GM19035 (cell line): ENCODE measurements around the gene DEPP1.

ENCODE experiments used
- ATAC-seq: cut with Tn5 transposase; IDR thresholded peaks from one replicate; pipeline ENCODE4 v1.9.1; 2021; ENCODE audit not compliant: unreplicated experiment

DEPP1 gene

GRCh38 chr10:44955413-44956070 is 23.1 kb downstream of the DEPP1 start:
- no peak for ATAC-seq

DNA sequence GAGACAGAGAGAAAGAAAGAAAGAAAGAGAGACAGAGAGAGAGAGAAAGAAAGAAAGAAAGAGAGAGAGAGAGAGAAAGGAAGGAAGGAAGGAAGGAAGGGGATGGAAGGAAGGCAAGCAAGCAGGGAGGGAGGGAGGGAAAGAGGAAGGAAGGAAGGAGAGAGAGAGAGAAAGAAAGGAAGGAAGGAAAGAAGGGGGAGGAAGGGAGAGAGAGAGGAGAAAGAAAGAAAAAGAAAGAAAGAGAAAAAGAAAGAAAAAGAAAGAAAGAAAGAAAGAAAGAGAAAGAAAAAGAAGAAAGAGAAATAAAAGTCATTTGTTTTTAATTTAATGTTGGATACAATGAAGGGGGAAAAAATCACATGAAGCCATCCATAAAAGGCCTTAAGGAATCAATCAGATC is 23.6 kb downstream of the DEPP1 start:
- no peak for ATAC-seq

GRCh38 chr10:44954042-44954441 is 24.6 kb downstream of the DEPP1 start:
- no peak for ATAC-seq

- ATAC-seq, result no peak
These were observed 25.8 kb downstream of the DEPP1 start for GRCh38 chr10:44952779-44953231.

DNA sequence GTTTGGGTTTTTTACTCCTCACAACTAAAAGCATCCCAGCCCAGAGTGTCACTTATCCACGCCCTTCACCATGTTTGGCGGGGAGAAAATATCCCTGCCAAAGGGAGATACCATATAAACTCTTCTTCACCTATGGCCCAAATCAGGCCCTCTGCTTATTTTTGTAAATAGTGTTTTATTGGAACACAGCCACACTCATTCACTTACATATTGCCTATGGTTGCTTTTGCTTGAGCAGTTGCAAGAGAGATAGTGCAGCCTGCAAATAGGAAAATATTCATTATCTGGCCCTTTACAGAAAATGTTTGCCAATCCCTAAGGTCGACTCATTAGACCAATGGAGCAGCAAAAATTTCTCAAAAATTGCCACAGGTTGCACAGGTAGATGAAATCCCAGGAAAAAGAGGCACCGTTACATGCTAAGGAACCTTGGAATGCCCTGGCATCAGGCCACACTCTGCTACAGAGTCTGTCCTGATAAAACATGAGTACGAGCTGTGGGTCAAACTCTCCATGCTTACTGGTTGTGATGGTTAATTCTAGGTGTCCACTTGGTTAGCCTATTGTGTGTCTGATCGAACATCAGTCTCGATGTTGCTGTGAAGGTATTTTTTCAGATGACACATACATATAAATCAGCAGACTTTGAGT is 26.9 kb downstream of the DEPP1 start:
- no peak for ATAC-seq

GRCh38 chr10:44950326-44951225 is 28.0 kb downstream of the DEPP1 start:
- no peak for ATAC-seq

DNA sequence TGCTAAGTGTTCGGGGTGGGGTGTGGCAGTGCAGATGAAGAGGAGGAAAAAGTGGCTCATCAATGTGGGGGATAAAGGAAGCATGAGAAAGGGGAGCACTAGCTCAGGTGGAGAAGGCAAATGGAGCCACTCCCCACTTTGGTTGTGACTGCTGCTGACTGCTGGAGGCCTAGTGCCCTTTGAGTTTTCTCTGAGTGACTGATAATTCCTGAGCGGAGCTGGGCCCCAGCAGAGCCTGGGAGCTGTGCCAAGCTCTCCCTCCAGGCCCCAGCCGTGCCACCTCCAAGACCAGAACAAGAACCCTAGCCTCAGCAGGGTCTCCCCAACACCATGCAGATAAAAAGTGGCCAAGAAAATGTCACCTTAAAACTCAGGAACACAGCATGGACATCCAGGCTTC is 28.7 kb downstream of the DEPP1 start:
- ATAC-seq, result no peak

GRCh38 chr10:44949127-44949802 is 29.3 kb downstream of the DEPP1 start:
- ATAC-seq, result no peak

DNA sequence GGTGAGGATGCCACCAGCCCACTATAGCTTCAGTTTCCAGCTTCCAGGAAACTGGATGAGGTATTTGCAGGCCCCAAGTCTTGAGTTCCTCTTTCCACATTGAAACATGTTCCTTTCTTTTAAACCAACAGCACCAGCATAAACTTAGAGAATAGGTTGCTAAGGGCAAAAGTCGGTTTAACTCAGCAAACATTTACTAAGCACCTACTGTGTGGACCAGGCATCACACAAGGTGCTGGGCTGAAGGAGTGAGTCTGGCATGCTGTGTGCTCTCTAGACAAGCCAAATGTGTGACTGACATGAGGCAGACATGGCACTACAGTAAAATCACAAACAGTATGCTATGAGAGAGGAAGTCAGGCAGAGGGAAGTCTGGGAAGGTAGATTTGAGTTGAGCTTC is 30.0 kb downstream of the DEPP1 start:
- no peak for ATAC-seq

- ATAC-seq, result no peak
These were observed 31.0 kb downstream of the DEPP1 start for GRCh38 chr10:44947371-44948152.

DNA sequence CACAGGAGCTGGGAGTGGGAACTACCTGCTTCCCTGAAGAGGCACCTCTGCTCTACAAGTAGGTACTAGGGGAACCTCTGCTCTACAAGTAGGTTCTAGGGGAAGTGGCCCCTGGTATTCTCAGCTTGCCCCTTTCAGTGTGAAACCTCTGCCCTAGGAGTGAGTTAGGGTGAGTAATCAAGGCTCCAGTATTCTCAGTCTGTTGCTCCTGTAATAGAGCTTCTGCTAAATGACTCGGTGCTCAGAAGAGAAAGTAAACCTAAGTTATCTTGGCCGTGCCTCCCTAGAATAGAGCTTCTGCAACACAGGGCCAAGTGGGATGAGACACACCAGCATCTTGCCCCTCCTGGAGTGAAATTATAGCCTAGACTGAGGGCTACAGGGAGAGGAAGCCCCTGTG is 32.4 kb downstream of the DEPP1 start:
- ATAC-seq, result peak; percentile 55

DNA sequence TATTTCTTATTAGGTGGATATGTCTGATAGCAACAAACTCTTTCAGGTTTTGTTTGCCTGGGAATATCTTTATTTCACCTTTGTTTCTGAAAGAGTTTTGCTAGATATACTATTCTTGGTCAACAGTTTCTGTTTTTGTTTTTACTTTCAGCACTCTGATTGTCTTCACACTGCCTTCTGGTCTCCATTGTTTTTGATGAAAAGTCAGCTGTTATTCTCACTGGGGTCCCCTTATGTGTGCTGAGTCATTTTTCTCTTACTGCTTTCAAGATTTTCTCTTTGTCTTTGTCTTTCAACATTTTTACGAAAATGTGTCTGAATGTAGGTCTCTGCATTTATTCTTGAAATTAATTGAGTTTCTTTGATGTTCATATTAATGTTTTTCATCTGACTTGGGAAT is 34.3 kb downstream of the DEPP1 start:
- ATAC-seq, result no peak

DNA sequence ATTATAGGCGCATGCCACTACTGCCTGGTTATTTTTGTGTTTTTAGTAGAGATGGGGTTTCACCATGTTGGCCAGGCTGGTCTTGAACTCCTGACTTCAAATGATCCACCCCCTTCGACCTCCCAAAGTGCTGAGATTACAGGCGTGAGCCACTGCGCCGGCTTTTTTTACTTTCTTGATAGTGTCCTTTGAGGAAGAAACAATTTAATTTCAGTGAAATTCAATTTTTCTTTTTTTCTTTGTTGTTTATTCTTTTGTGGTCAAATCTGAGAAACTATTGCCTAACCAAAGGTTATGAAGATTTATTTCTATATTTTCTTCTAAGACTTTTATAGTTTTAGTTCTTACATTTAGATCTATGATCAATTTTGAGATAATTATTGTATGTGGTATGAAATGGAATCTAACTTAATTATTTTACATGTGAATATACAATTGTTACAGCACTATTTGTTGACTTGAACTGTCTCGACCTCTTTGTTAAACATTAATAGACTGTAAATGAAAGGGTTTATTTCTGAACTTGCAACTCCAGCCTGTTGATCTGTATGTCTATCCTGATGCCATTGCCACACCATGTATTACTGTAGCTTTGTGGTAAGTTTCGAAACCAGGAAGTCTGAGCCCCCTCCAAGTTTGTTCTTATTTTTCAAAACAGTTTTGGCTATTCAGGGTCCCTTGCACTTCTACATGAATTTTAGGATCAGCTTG is 38.8 kb downstream of the DEPP1 start:
- no peak for ATAC-seq

DNA sequence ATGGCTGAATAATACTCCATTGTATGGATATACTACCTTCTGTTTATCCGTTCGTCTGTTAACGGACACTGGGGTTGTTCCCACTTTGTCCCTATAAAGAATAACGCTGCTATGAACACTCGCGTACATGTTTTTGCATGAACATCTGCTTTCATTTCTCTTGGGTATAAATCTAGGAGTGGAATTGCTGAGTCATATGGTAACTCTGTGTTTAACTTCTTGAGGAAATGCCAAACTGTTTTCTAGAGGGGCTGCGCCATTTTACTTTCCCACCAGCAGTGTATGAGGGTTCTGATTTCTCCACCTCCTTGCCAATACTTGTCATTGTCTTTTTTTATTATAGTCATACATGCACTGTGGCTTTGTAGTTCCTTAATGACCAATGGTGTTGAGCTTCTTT is 39.7 kb downstream of the DEPP1 start:
- ATAC-seq, result no peak

DNA sequence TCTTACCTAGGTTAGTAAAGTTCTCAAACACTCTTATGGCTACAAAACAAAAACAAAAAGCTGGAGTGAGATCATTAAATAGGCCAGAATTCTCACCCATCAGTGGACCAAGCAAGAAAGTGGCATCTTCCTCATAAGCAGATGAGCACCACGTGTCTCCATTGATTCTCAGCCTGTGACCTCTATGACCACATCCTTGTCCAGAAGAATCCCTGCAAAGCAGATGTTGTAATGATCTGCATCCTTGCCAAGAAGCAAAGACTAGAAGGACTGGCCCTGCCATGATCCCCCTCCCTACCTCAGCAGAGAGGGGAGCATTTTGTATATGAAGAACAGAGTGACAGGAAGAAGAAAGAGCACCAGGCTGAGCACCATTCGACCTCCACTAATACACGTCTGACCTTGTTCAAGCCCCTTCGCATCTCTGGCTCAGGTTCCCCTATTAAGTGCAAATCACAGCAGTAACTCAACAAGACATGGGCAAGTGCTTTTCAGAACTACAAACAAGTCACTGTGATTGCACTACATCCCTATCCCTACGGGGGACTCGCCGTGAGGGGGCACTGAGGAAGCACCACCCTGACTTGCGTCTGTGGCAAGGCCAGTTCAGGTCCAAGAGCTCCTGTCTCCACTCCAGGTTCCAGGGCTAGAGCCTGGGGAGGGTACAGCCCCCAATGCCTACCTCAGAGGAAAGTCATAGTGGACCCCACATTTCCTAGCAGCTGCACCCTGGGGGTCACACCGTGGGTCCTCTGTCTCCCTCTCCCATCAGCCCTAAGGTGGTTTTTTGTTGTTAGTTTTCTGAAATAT is 41.2 kb downstream of the DEPP1 start:
- ATAC-seq, result no peak

DNA sequence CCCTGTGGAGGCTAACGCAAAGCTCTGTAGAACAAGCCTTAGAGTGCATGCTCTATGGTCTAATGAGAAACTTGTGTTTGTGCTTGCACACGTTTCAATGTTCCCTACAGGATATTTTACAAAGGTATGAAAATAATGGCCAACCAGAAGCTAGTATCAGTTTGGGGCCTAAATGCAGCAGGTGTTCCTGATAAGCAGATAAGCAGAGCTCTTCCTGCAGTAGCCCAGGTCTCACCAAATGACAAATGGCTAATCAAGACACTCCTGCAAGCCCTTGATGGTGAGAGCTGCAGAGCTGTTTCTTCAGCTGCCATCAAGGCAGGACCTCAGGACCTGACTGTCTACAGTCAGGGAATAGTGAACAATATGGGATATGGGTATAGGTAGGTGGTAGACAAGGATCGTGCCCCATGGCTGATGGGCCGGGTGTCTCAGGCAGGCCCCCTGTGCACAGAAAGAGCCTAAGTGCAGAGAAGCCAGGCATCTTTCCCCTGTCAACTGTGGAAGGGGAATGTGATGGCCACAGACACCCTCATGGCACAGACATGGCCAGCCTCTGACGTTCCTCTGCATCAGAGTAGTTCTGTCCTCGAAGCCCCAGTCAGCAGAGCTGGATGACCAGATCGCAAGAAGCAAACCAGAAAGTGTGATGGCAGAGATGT is 42.2 kb downstream of the DEPP1 start:
- ATAC-seq, result no peak

DNA sequence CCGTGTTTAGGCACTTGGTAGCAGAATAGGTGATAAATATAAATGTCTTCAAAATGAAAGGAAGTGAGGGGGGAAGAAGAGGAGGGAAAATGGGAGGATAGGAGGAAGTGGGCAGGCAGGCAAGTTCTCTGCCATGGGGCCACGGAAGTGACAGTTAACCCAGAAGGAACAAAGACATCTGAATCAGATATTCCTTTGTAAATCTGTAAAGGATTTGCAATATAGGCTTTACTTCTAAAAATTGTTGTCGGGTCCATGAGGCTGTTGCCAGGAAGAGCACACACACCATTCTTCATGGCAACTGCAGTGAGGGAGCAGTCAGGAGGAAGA is 42.7 kb downstream of the DEPP1 start:
- ATAC-seq, result no peak

DNA sequence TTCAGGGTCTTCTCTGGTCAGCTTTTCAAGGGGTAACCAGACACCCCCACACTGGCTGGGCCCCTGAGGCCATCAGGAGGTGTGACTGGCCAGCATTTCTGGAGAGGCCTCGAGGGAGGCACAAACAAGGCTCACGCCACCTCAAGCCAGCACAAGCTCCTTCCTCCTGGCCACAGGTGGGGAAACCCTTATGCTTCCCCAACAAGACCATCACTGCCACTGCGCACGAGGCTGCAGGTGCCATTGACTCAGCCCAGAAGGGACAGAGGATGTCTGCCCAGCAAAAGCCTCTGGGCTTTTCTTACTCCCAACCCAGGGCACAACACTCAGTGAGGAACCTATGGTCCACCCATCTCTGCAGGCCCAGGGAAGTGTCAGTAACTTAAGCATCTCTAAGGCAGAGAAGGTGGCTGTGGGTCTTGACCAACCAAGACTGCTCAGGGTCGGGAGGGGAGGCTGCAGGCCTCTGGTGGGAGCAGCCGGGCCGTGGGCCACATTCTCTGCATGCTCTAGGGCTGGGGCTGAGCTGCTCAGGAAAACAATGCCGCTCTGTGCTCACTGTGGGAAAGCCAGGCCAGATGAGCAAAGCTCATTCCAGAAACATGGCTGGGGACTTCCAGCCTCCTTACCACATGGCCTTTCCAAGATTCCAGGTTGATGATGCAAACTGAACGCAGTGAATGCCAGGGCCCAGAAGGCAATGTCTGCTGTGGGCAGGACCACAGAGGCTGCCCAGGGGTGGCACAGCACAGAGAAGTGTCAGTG is 43.2 kb downstream of the DEPP1 start:
- no peak for ATAC-seq
